SK-N-MC (cell line): ENCODE results near the gene HAGH.

Experiments used
- DNase-seq: peaks from one replicate; pipeline ENCODE4 v3.0.0-alpha.2; 2011; ENCODE audit warnings: low read depth, low spot score
- H3K27ac ChIP-seq: fragments of 200-600 bp; sonication (generic); 2 replicates; pipeline ENCODE4 v1.5.1; 2016; ENCODE audit warnings: mixed run types
- H3K36me3 ChIP-seq: fragments of 200-600 bp; sonication (generic); 2 replicates; pipeline ENCODE4 v1.6.1; 2017; ENCODE audit warnings: antibody characterized with exemption, low read length, mixed read lengths; ENCODE audit not compliant: insufficient read depth
- H3K4me3 ChIP-seq: fragments of 200-600 bp; sonication (generic); 2 replicates; pipeline ENCODE4 v1.5.1; 2016
- H3K9ac ChIP-seq: fragments of 200-600 bp; sonication (generic); 2 replicates; pipeline ENCODE4 v1.8.0; 2017; ENCODE audit warnings: mixed run types, mixed read lengths; ENCODE audit not compliant: insufficient read length
- H3K9me3 ChIP-seq: fragments of 200-600 bp; sonication (generic); 2 replicates; pipeline ENCODE4 v1.6.1; 2017; ENCODE audit warnings: low read depth, mild to moderate bottlenecking, antibody characterized with exemption, low read length, moderate library complexity, mixed read lengths
- EZH2 ChIP-seq: fragments of 200-600 bp; sonication (generic); IDR thresholded peaks from one replicate; pipeline ENCODE4 v1.6.1; 2017; ENCODE audit warnings: antibody characterized with exemption
- FOXP2 ChIP-seq: optimal IDR thresholded peaks from 2 replicates; pipeline ENCODE3; 2011; ENCODE audit warnings: mild to moderate bottlenecking, moderate library complexity; ENCODE audit not compliant: insufficient read depth; ENCODE audit errors: extremely low read length, control extremely low read depth
- POLR2AphosphoS5 ChIP-seq: IDR thresholded peaks from 2 replicates; pipeline ENCODE4 v1.6.1; 2012; ENCODE audit warnings: mild to moderate bottlenecking, low read depth, low read length, borderline replicate concordance

HAGH gene

DNA sequence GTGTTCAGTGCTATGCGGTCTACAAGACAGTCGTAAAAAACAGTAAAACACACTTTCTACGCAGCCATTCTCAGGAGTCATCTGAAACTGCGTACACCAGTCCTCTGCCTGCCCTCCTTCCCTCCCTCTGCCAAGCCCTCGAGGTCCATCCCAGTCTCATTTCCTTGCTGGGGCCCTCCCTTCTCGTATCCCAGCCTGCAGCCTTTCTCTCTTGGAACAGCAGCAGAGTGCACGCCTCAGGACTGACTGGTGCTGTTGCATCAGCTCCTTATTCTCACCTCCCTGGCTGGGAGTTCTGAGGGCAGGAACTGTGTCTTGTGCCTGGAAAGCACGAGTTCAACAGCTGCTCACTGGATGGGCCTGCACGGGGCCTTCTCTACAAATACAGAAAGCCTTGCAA lies 12.9 kb upstream of the HAGH start:
- peak; percentile 52 for DNase-seq
- Histone ChIP-seq H3K9ac (peak overlapping the region; percentile 51), H3K27ac (peak overlapping the region; percentile 77), H3K9me3 (no peaks in the 10 kb centered on the region), H3K4me3 (0 out of 2 replicates have a peak overlapping the region, but pooled peaks have one; percentile 1), H3K36me3 (no peaks in the 10 kb centered on the region)
- no peak for TF ChIP-seq FOXP2
- TF ChIP-seq POLR2AphosphoS5, result no peak
- no peak for TF ChIP-seq EZH2

DNA sequence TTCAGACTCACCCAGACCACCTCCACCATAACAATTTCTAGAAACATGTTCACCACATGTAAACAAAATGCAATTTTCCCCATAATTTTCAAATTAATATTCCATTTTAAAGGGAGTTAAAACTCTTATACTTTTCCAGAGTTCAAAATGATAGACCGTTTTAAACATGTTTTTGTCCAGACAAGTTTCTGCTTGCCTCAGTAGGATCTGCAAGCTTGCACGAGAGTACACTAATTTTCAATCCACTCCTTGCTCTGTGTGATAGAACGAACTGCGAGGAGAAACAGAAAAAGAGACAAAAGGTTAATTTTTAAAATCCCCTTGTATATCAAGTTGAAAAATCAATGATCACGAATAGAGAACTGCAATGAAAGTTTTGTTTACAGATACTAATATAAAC lies 7.5 kb upstream of the HAGH start:
- Histone ChIP-seq H3K9me3 (no peaks in the 10 kb centered on the region), H3K9ac (no peak overlapping the region), H3K27ac (no peak overlapping the region), H3K36me3 (no peaks in the 10 kb centered on the region), H3K4me3 (no peak overlapping the region)
- no peak for TF ChIP-seq FOXP2
- no peak for TF ChIP-seq POLR2AphosphoS5
- no peak for TF ChIP-seq EZH2
- DNase-seq, result no peak

DNA sequence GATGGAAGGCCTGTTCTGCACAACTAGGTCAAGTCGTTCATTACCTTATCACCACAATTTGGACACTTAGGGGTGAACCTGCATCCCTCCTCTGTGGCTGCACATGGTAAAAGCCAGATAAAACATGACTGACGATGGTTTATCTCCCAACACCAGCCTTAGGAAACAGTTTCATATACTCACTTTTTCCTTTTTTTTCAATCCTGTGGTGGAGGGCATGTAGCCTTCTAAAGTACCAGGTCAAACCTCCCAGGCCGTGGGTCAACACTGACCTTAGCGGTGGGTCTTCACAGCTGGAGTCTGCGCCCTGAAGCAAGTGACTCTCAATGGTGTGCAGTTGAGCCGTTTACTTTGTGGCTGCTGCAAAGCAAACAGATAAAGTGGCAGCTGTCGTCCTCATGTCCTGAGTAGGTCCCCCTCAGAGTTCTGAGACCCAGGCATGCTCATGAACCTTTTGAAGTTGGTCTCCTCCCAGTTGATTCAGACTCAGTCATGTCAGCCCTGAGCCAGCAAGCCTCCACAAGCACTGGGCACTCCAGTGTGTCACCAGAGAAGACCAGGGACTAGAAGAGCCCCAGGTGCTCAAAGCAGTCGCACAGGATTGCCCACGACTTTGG lies 6.3 kb upstream of the HAGH start:
- Histone ChIP-seq H3K27ac (no peak overlapping the region), H3K4me3 (no peak overlapping the region), H3K36me3 (no peaks in the 10 kb centered on the region), H3K9ac (no peak overlapping the region), H3K9me3 (no peaks in the 10 kb centered on the region)
- DNase-seq, result no peak
- no peak for TF ChIP-seq FOXP2
- TF ChIP-seq EZH2, result no peak
- TF ChIP-seq POLR2AphosphoS5, result no peak

DNA sequence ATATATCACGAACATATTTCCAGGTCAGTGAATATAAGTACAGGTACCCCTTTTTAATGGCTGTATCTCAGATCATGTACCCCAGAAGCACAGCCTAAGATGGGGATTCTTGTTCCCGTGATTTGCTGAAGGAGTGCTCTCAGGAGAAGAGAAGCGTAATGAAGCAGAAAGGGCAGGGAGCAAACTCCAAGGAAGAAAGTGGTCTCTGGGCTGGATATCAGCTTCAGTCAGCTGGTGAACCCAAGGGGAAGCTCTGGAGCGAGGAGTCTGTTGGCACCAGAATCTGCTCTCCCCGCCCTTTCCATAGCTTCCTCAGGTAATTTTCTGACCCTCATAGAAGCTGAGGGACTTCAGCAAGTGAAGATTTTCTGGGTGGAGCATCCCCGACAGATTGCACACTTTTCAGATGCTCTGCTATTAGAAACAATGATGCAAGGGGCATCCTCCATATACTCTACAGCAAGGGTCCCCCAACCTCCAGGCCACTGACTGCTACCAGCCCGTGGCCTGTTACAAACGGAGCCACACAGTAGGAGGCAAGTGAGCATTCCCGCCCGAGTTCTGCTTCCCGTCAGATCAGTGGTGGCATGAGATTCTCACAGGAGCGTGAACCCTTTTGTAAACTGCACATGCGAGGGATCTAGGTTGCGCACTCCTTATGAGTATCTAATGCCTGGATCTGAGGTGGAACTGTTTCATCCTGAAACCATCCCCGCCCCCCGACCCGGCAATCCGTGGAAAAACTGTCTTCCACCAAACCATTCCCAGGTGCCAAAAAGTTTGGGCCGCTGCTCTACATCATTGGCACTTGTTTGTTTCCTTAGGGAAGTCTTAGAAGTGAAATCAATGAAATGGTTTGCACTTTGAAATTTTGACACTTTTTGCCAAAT lies 4.8 kb upstream of the HAGH start:
- Histone ChIP-seq H3K4me3 (no peak overlapping the region), H3K9me3 (no peaks in the 10 kb centered on the region), H3K9ac (no peak overlapping the region), H3K36me3 (no peaks in the 10 kb centered on the region), H3K27ac (no peak overlapping the region)
- TF ChIP-seq FOXP2, result no peak
- TF ChIP-seq POLR2AphosphoS5, result no peak
- TF ChIP-seq EZH2, result no peak
- DNase-seq, result no peak

- H3K9me3 ChIP-seq, result no peaks in the 10 kb centered on the region
- no peak overlapping the region for H3K9ac ChIP-seq
- H3K36me3 ChIP-seq, result no peaks in the 10 kb centered on the region
- no peak overlapping the region for H3K4me3 ChIP-seq
- DNase-seq, result no peak
- TF ChIP-seq EZH2 (no peak), FOXP2 (no peak), POLR2AphosphoS5 (no peak)
- no peak overlapping the region for H3K27ac ChIP-seq
Measured at GRCh38 chr16:1830213-1830612, 3.6 kb upstream of the HAGH start.

GRCh38 chr16:1828645-1829410 lies 2.2 kb upstream of the HAGH start:
- Histone ChIP-seq H3K36me3 (no peaks in the 10 kb centered on the region), H3K9ac (no peak overlapping the region), H3K4me3 (no peak overlapping the region), H3K9me3 (no peaks in the 10 kb centered on the region), H3K27ac (no peak overlapping the region)
- TF ChIP-seq EZH2 (no peak), FOXP2 (no peak), POLR2AphosphoS5 (no peak)
- DNase-seq, result no peak

- no peaks in the 10 kb centered on the region for H3K9me3 ChIP-seq
- H3K4me3 ChIP-seq, result peak overlapping the region; percentile 95
- H3K9ac ChIP-seq, result no peak overlapping the region
- no peak for DNase-seq
- TF ChIP-seq EZH2, result no peak
- TF ChIP-seq FOXP2, result no peak
- no peak for TF ChIP-seq POLR2AphosphoS5
- no peaks in the 10 kb centered on the region for H3K36me3 ChIP-seq
- H3K27ac ChIP-seq, result no peak overlapping the region
Measured at GRCh38 chr16:1825864-1826690, 548 bp downstream of the HAGH start.
